ENCODE data around the gene NCKAP5.

GRCh38 chr2:132953771-132954170 lies 614.5 kb downstream of the NCKAP5 start:
- no peak for TF ChIP-seq MBD2 (IDR thresholded peaks at IDR 0.05; ENCODE audit: borderline replicate concordance, low read depth)
- TF ChIP-seq KAT8 (IDR thresholded peaks at IDR 0.05; ENCODE audit: low read depth) = no peak
- no peak for TF ChIP-seq CBX8 (IDR thresholded peaks at IDR 0.05; ENCODE audit: borderline replicate concordance, extremely low read depth, low read depth, low read length, poor library complexity, severe bottlenecking)
- no peak for TF ChIP-seq KLF13 (tag; IDR thresholded peaks at IDR 0.05; ENCODE audit: borderline replicate concordance, low read depth)

All from K562 (cell line).